IPS-20b (cell line): Measurements from ENCODE around the gene CEP135.
A peak's percentile ranks its signal among the peaks of the same experiment; 100 is the strongest.

Source experiments
- H3K27ac ChIP-seq: one replicate; pipeline ENCODE4 v1.5.1; 2013; ENCODE audit warnings: low read length
- H3K27me3 ChIP-seq: 2 replicates; pipeline ENCODE4 v1.6.1; 2013; ENCODE audit warnings: mild to moderate bottlenecking, low read length, inconsistent platforms; ENCODE audit not compliant: insufficient read depth
- H3K36me3 ChIP-seq: 2 replicates; pipeline ENCODE4 v1.6.1; 2013; ENCODE audit warnings: low read depth, mild to moderate bottlenecking, inconsistent platforms, low read length, moderate library complexity; ENCODE audit not compliant: insufficient read depth
- H3K4me1 ChIP-seq: 2 replicates; pipeline ENCODE4 v1.6.1; 2013; ENCODE audit warnings: mild to moderate bottlenecking, control low read depth, inconsistent platforms, low read length, moderate library complexity; ENCODE audit not compliant: insufficient read depth
- H3K4me3 ChIP-seq: 2 replicates; pipeline ENCODE4 v1.5.1; 2013; ENCODE audit warnings: mild to moderate bottlenecking, low read length, inconsistent platforms
- H3K9ac ChIP-seq: 2 replicates; pipeline ENCODE4 v1.6.1; 2013; ENCODE audit warnings: low read depth, mild to moderate bottlenecking, inconsistent platforms, low read length, moderate library complexity
- H3K9me3 ChIP-seq: 2 replicates; pipeline ENCODE4 v1.6.1; 2013; ENCODE audit warnings: mild to moderate bottlenecking, low read depth, low read length, inconsistent platforms; ENCODE audit not compliant: insufficient read depth

The CEP135 gene

GRCh38 chr4:56028165-56028564 lies 79.4 kb downstream of the CEP135 start:
- Histone ChIP-seq H3K9ac (no peak overlapping the region), H3K36me3 (peaks cover 31% of the 10 kb centered on the region), H3K27ac (no peak overlapping the region)

GRCh38 chr4:56038487-56039162 lies 89.9 kb downstream of the CEP135 start:
- H3K9me3 ChIP-seq: no peaks in the 10 kb centered on the region
- no peaks in the 10 kb centered on the region for H3K36me3 ChIP-seq
- no peaks in the 10 kb centered on the region for H3K27me3 ChIP-seq
- H3K27ac ChIP-seq: no peak overlapping the region
- peaks cover 8% of the 10 kb centered on the region for H3K4me1 ChIP-seq
- no peak overlapping the region for H3K9ac ChIP-seq
- no peak overlapping the region for H3K4me3 ChIP-seq

More at GRCh38 chr4:56028165-56028564, 79.4 kb downstream of the CEP135 start:
- H3K27me3 ChIP-seq: no peaks in the 10 kb centered on the region
- no peak overlapping the region for H3K4me3 ChIP-seq
- H3K9me3 ChIP-seq: no peaks in the 10 kb centered on the region
- H3K4me1 ChIP-seq: no peaks in the 10 kb centered on the region

DNA sequence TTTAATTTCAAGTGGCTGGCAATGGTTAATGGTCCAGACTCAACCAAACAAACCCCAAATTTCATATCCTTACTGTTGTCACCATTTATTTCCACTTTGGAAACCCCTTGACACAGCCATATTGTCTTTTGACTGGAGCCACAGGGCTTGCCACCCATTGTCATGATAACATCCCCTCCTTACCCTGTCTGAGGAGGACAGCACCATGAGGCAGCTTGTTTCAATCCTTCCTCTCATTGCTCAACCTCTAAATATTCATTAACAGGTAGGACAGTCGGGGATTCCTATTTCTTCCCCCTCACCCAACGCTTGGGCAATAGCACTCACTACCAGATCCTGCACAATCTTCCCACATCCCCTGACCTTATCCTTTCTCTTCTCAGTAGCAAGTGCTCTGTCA lies 92.1 kb downstream of the CEP135 start:
- Histone ChIP-seq H3K4me3 (no peak overlapping the region), H3K4me1 (peaks cover 8% of the 10 kb centered on the region), H3K36me3 (no peaks in the 10 kb centered on the region), H3K9ac (no peak overlapping the region), H3K27me3 (no peaks in the 10 kb centered on the region), H3K27ac (no peak overlapping the region), H3K9me3 (no peaks in the 10 kb centered on the region)

DNA sequence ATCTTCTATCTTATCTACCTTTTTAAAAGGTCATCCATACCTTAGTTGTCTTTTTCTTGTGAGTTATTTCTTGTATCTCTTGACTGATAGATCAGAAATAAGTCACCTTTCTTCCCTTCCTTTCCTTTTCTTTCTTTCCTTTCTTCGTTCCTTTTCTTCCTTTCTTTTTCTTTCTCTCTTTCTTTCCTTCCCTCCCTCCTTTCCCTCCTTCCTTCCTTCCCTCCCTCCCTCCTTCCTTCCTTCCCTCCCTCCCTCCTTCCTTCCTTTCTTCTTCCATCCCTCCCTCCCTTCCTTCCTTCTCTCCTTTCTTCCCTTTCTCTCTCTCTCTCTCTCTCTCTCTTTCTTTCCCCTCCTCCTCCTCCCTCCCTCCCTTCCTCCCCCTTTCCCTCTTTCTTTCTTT lies 93.5 kb downstream of the CEP135 start:
- Histone ChIP-seq H3K27ac (no peak overlapping the region), H3K9me3 (no peaks in the 10 kb centered on the region), H3K4me1 (peaks cover 8% of the 10 kb centered on the region), H3K9ac (no peak overlapping the region), H3K36me3 (no peaks in the 10 kb centered on the region), H3K4me3 (no peak overlapping the region), H3K27me3 (no peaks in the 10 kb centered on the region; the same call in 1 of the 2 replicates)

DNA sequence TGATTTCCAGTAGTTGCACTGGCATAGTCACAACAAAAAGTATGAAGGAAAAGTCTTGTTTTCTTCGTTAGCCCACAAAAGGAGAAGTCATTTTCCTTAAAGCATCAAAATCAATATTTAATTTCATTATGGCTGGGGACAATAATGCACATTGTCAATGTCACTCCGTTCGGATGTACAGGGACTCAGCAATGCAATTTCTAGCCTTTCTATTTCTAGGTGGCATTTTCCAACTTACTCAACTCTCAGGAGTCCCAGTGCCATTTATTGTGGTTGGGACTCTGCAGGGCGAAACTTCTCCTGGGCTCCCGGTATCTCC lies 99.6 kb downstream of the CEP135 start:
- Histone ChIP-seq H3K36me3 (no peaks in the 10 kb centered on the region), H3K4me3 (peak overlapping the region; percentile 93), H3K9me3 (no peaks in the 10 kb centered on the region), H3K9ac (peak overlapping the region; percentile 89), H3K27me3 (peaks cover 4% of the 10 kb centered on the region; the same call in 1 of the 2 replicates), H3K4me1 (peaks cover 11% of the 10 kb centered on the region; the same call in 1 of the 2 replicates), H3K27ac (no peak overlapping the region)

DNA sequence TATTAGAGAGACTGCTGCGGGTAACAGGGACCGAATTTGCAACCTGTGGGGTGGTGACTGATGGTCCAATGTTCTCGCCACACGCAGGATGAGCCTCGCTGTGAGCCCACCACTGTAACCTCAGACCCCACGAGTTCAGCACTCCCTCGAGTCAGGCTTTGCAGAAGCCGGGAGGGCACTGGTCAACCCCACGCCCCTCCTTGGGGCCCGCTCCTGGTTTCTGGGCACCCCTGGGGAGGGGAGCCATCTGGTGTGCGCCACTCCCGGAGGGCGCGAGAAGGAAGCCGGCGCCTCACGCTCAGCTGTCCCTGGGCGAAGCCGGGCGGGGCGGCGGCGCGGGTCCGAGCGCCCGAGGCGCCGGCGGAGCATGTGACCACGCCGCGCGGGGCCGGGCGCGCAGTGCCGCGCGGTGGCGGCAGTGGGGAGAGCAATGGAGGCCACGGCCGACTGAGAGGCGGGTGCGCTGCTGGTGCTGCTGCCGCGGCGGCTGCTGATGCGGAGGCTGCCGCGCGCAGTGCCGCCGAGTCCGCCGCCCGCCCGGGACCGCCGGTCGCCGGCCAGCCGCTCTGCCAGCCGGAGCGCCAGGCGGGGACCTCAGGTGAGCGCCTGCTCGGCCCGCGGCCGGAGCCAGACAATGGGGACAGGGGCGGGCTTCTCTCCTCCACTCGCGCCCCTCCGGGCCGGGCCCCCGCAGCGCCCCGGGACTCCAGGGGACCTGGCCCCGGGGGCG lies 100.1 kb downstream of the CEP135 start:
- peak overlapping the region; percentile 93 for H3K4me3 ChIP-seq
- H3K27ac ChIP-seq: peak overlapping the region; percentile 24

DNA sequence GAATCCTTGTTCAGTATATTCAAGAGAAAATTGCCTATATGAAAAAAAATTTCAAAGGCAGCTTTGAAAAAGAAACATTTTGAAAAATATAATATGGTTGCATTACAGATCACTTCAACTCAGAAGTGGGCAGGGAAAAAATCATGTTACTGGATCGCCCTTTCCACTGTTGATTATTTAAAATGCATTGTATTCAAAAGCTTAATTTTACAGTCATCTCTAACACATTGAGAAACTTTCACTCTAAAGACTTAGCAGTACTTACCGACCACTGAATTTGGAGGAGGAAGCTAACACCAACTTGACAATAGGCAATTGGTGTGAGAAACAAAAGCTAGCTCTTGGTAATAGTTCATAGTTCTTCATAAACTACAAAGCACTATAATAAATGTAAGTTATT lies 101.9 kb downstream of the CEP135 start:
- H3K9ac ChIP-seq: peak overlapping the region; percentile 89; the same call in 1 of the 2 replicates
- H3K4me3 ChIP-seq: peak overlapping the region; percentile 93
- peaks cover 15% of the 10 kb centered on the region; the same call in 1 of the 2 replicates for H3K4me1 ChIP-seq
- peaks cover 4% of the 10 kb centered on the region; the same call in 1 of the 2 replicates for H3K27me3 ChIP-seq
- no peaks in the 10 kb centered on the region for H3K36me3 ChIP-seq
- H3K9me3 ChIP-seq: no peaks in the 10 kb centered on the region
- no peak overlapping the region for H3K27ac ChIP-seq

More for the DNA sequence above, 100.1 kb downstream of the CEP135 start:
- H3K36me3 ChIP-seq: no peaks in the 10 kb centered on the region
- peak overlapping the region; percentile 89 for H3K9ac ChIP-seq
- peaks cover 11% of the 10 kb centered on the region; the same call in 1 of the 2 replicates for H3K4me1 ChIP-seq
- peaks cover 4% of the 10 kb centered on the region; the same call in 1 of the 2 replicates for H3K27me3 ChIP-seq
- no peaks in the 10 kb centered on the region for H3K9me3 ChIP-seq

DNA sequence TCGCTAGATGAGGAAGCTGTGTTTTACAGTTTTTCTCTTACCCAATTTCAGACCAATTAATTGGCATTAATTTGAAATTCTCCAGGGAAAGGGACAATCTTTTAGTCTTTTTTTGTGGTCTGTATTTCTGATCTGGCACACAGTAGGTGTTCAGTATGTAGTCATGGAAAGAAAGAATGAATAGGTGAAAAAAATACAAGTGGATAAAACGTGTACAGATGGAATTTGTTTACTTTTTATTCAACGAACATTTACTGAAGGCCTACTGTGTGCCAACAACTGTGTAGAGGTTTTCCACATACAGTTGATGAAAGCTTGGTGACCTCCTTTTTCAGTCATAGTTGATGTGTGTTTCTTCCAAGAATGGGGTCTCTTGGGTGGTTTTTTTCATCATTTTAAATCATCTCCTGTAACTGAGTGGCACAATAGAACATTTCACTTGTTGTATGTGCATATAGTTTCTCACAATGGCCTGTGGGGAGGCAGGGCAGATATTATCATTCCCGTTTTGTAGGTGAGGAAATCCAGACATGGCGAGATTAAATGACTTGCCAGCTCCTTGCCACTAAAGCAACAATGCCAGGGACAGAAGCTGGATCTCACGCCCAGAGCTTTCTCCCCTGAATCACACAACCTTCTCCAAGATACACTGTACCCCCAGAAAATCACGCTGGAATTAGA lies 102.4 kb downstream of the CEP135 start:
- Histone ChIP-seq H3K4me3 (peak overlapping the region; percentile 93; the same call in 1 of the 2 replicates), H3K36me3 (no peaks in the 10 kb centered on the region), H3K9me3 (no peaks in the 10 kb centered on the region), H3K27me3 (peaks cover 4% of the 10 kb centered on the region; the same call in 1 of the 2 replicates), H3K27ac (no peak overlapping the region), H3K4me1 (peaks cover 21% of the 10 kb centered on the region; the same call in 1 of the 2 replicates), H3K9ac (no peak overlapping the region)

DNA sequence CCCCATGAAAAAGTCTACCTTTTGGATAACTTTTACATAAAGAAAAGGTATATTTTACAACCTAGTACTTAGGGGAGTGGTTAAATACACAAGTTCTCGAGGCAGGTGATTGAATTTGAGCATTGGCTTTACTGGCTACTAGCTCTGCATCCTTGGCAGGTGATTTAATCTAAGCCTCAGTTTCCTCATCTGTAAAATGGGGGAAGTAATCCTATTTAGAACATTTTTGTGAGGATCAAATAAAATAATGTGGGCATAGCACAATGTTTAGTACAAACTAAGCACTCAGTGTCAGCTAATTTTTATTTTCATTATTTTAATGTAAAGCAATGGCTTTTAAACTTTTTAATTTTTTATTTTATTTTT lies 102.9 kb downstream of the CEP135 start:
- H3K9me3 ChIP-seq: no peaks in the 10 kb centered on the region

GRCh38 chr4:56052481-56052880 lies 103.7 kb downstream of the CEP135 start:
- no peak overlapping the region for H3K4me3 ChIP-seq
- peaks cover 4% of the 10 kb centered on the region; the same call in 1 of the 2 replicates for H3K27me3 ChIP-seq
- no peaks in the 10 kb centered on the region for H3K36me3 ChIP-seq
- H3K4me1 ChIP-seq: peaks cover 22% of the 10 kb centered on the region; the same call in 1 of the 2 replicates
- H3K9ac ChIP-seq: no peak overlapping the region
- H3K27ac ChIP-seq: no peak overlapping the region
- H3K9me3 ChIP-seq: no peaks in the 10 kb centered on the region

More for the DNA sequence above, 102.9 kb downstream of the CEP135 start:
- H3K4me3 ChIP-seq: no peak overlapping the region
- H3K9ac ChIP-seq: no peak overlapping the region
- H3K27ac ChIP-seq: no peak overlapping the region
- H3K27me3 ChIP-seq: peaks cover 4% of the 10 kb centered on the region; the same call in 1 of the 2 replicates
- H3K36me3 ChIP-seq: no peaks in the 10 kb centered on the region
- peaks cover 22% of the 10 kb centered on the region; the same call in 1 of the 2 replicates for H3K4me1 ChIP-seq

DNA sequence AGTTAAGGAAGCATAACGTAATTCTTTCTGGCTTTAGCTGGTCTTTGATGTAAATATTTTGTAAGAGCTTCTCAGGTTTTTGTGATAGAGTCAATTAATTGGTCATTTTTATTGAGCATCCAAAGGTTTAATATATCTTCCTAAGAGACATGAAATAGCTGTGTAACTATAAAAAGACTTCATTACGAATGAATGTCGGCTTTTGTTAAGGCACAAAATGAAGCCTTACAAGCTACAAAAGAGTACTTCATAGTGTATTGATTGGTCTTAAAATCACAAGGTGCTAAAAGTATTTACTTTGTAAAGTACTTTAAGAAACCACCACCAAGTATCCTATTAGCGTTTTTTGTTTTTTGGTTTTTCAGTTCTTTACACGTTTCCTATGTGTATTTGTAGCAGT lies 104.2 kb downstream of the CEP135 start:
- no peaks in the 10 kb centered on the region for H3K9me3 ChIP-seq
- peaks cover 22% of the 10 kb centered on the region; the same call in 1 of the 2 replicates for H3K4me1 ChIP-seq
- H3K27me3 ChIP-seq: no peaks in the 10 kb centered on the region
- no peak overlapping the region for H3K27ac ChIP-seq
- no peak overlapping the region for H3K9ac ChIP-seq
- H3K36me3 ChIP-seq: no peaks in the 10 kb centered on the region
- no peak overlapping the region for H3K4me3 ChIP-seq
